B cell (primary cell): Measurements from ENCODE around the gene TPSB2. TPM values are rescaled to one million over a fixed set of nuclear protein-coding genes. Genes with fewer than 3 reads are reported as not detected.
"Not testable (repeated sequence)": the region's sequence is repeated elsewhere in the genome, so short reads cannot be mapped to it uniquely, and the experiment has no call there.

Source experiments
- ATAC-seq: fragments of 200-7000 bp; cut with Tn5 transposase; one replicate; pipeline ENCODE4 v1.10.0; 2021; ENCODE audit warnings: low read depth, mild to moderate bottlenecking, moderate number of reproducible peaks, moderate library complexity
- CTCF ChIA-PET: fragments of 350-600 bp; sonication (Branson Sonifier 250); formaldehyde crosslinking; loops from one replicate; lab custom pipeline; 2021; ENCODE audit warnings: antibody characterized with exemption, inconsistent platforms; lab: Charles Lee
- POLR2A ChIA-PET: fragments of 350-600 bp; sonication (Branson Sonifier 250); formaldehyde crosslinking; loops from one replicate; lab custom pipeline; 2021; ENCODE audit warnings: antibody characterized with exemption; lab: Charles Lee
- DNase-seq: peaks from one replicate; pipeline ENCODE4 v3.0.0; 2013
- H2AFZ ChIP-seq: 2 replicates; pipeline ENCODE4 v1.6.1; 2012; ENCODE audit warnings: mild to moderate bottlenecking, low read depth, low read length; ENCODE audit not compliant: insufficient read depth, poor library complexity, severe bottlenecking
- H3K27ac ChIP-seq, 2 donors: 1 replicate in 1 of 2; 2 replicates in 1 of 2; pipeline ENCODE4 v1.5.1; 2012 to 2013; ENCODE audit warnings: low read length in 2 of 2, mild to moderate bottlenecking in 2 of 2, moderate library complexity in 1 of 2
- H3K27me3 ChIP-seq, 4 experiments: fragments of 200-600 bp in 1 of 4; sonication (generic) in 1 of 4; replicated peaks in 1 of 4; 1 replicate in 2 of 4; 2 replicates in 2 of 4; pipeline versions ENCODE4 v1.6.1 to v1.7.0; 2013 to 2016; ENCODE audit warnings: low read length in 3 of 4, mild to moderate bottlenecking in 2 of 4, mixed read lengths in 1 of 4, moderate library complexity in 1 of 4; ENCODE audit not compliant: insufficient read depth in 4 of 4, control insufficient read depth in 3 of 4; ENCODE audit errors: control extremely low read depth in 1 of 4
- H3K36me3 ChIP-seq, 2 experiments: replicated peaks in 1 of 2; 1 replicate in 1 of 2; 2 replicates in 1 of 2; pipeline versions ENCODE4 v1.6.1 to v1.7.1; 2013; ENCODE audit warnings: low read length in 1 of 2; ENCODE audit not compliant: insufficient read depth in 2 of 2, control insufficient read depth in 1 of 2; ENCODE audit errors: control extremely low read depth in 1 of 2, extremely low read depth in 1 of 2
- H3K4me1 ChIP-seq, 2 donors: fragments of 200-600 bp in 1 of 2; sonication (generic) in 1 of 2; 1 replicate in 1 of 2; 2 replicates in 1 of 2; pipeline versions ENCODE4 v1.5.1 to v1.6.1; 2013 to 2017; ENCODE audit warnings: low read length in 2 of 2; ENCODE audit not compliant: control insufficient read depth in 2 of 2, insufficient read depth in 2 of 2
- H3K4me2 ChIP-seq: replicated peaks from 2 replicates; pipeline ENCODE3; 2012; ENCODE audit warnings: mild to moderate bottlenecking, low read depth, low read length; ENCODE audit not compliant: poor library complexity, severe bottlenecking
- H3K4me3 ChIP-seq, 5 experiments: fragments of 200-600 bp in 1 of 5; sonication (generic) in 1 of 5; 1 replicate in 3 of 5; 2 replicates in 2 of 5; pipeline versions ENCODE4 v1.5.1 to v1.7.0; 2011 to 2016; ENCODE audit warnings: low read length in 4 of 5, mild to moderate bottlenecking in 4 of 5, low read depth in 2 of 5, control low read depth in 1 of 5, moderate library complexity in 1 of 5; ENCODE audit not compliant: insufficient read depth in 1 of 5; ENCODE audit errors: control extremely low read depth in 1 of 5, extremely low read depth in 1 of 5
- H3K79me2 ChIP-seq: fragments of 200-600 bp; sonication (generic); one replicate; pipeline ENCODE4 v1.6.0; 2016; ENCODE audit warnings: low read length; ENCODE audit not compliant: control insufficient read depth, insufficient read depth
- H3K9ac ChIP-seq: fragments of 200-600 bp; sonication (generic); 2 replicates; pipeline ENCODE4 v1.6.1; 2017; ENCODE audit warnings: mild to moderate bottlenecking, low read length, moderate library complexity
- H3K9me3 ChIP-seq, 3 donors: one replicate each; pipeline versions ENCODE4 v1.6.1 to v1.7.1; 2013; ENCODE audit warnings: low read length in 2 of 3; ENCODE audit not compliant: control insufficient read depth in 2 of 3, insufficient read depth in 1 of 3; ENCODE audit errors: control extremely low read depth in 1 of 3
- H4K20me1 ChIP-seq: 2 replicates; pipeline ENCODE4 v1.6.0; 2012; ENCODE audit warnings: mild to moderate bottlenecking, low read length; ENCODE audit not compliant: insufficient read depth, control insufficient read depth, poor library complexity, severe bottlenecking
- H3K27ac Mint-ChIP-seq: one replicate; pipeline ENCODE4 v1.8.0; 2021; ENCODE audit warnings: mixed read lengths
- H3K27me3 Mint-ChIP-seq: one replicate; pipeline ENCODE4 v1.8.0; 2021; ENCODE audit warnings: mixed read lengths
- H3K4me1 Mint-ChIP-seq: one replicate; pipeline ENCODE4 v1.8.0; 2021; ENCODE audit warnings: mixed read lengths
- H3K4me3 Mint-ChIP-seq: one replicate; pipeline ENCODE4 v1.8.0; 2021; ENCODE audit warnings: mixed read lengths
- H3K9me3 Mint-ChIP-seq: one replicate; pipeline ENCODE4 v1.8.0; 2022; ENCODE audit warnings: mixed read lengths; ENCODE audit not compliant: insufficient read depth
- CTCF ChIP-seq: fragments of 200-600 bp; IDR thresholded peaks from one replicate; pipeline ENCODE4 v1.8.0; 2022; ENCODE audit warnings: antibody characterized with exemption, mild to moderate bottlenecking
- EZH2 ChIP-seq: IDR thresholded peaks from 2 replicates; pipeline ENCODE4 v1.6.1; 2012; ENCODE audit warnings: borderline replicate concordance, low read depth, mild to moderate bottlenecking, moderate library complexity, low read length; ENCODE audit not compliant: insufficient read depth, poor library complexity, severe bottlenecking
- WGBS: methylation state at CpG from one replicate; pipeline ENCODE4 v1.1.5; 2013; ENCODE audit warnings: missing lambda C conversion rate; ENCODE audit not compliant: insufficient coverage; 5-methylcytosine and 5-hydroxymethylcytosine counted together
- intact Hi-C: fragments of 100-400 bp; cut with micrococcal nuclease; formaldehyde crosslinking; loops from one replicate; pipeline ENCODE4 v1.10.0; 2022
- polyA plus RNA-seq: library from polyadenylated mRNA; depleted of rRNA; stranded (reverse); fragments of >200 nt; gene quantifications from 2 replicates; pipeline ENCODE4 v1.2.3, GENCODE V29; 2012
- total RNA-seq, 2 donors: library from RNA; stranded (reverse); fragments of 120-200 nt in 1 of 2; gene quantifications; 1 replicate in 1 of 2; 2 replicates in 1 of 2; pipeline versions ENCODE4 v1.2.3 to v1.2.4, GENCODE V29; 2013 to 2022

TPSB2 gene
- total and polyA plus RNA-seq, 2 donors (not counting 1 experiment from before 2014, with no cell fraction given), result not detected

GRCh38 chr16:1189455-1189854, 40.5 kb downstream of the TPSB2 start:
- H3K36me3 ChIP-seq, result no peaks in the 10 kb centered on the region
- 79% methylated on average over 2 of the region's 7 CpGs for WGBS
- peaks cover 0 to 11% (median 0%) of the 10 kb centered on the region in 3 donors for H3K9me3 ChIP-seq
- TF ChIP-seq EZH2 (no peak), CTCF (no peak)
- POLR2A ChIA-PET, result no interaction called here
- H2AFZ ChIP-seq, result no peak overlapping the region
- H3K79me2 ChIP-seq, result no peaks in the 10 kb centered on the region
- no peaks in the 10 kb centered on the region for H4K20me1 ChIP-seq
- CTCF ChIA-PET, result no interaction called here
- H3K4me2 ChIP-seq, result no peak overlapping the region
- no peaks in the 10 kb centered on the region for H3K4me1 ChIP-seq
- Mint-ChIP-seq H3K4me3 (no peak overlapping the region), H3K9me3 (no peaks in the 10 kb centered on the region), H3K27ac (no peak overlapping the region), H3K4me1 (no peaks in the 10 kb centered on the region), H3K27me3 (peaks cover 4% of the 10 kb centered on the region)
- H3K4me3 ChIP-seq, result no peak overlapping the region
- intact Hi-C loops, result no loop called here
- no peak for DNase-seq
- ATAC-seq, result no peak
- no peak overlapping the region for H3K9ac ChIP-seq
- no peaks in the 10 kb centered on the region for H3K27me3 ChIP-seq
- no peak overlapping the region for H3K27ac ChIP-seq

GRCh38 chr16:1188432-1189189, 41.4 kb downstream of the TPSB2 start:
- Mint-ChIP-seq H3K4me3 (no peak overlapping the region), H3K4me1 (no peaks in the 10 kb centered on the region), H3K9me3 (no peaks in the 10 kb centered on the region), H3K27ac (peak overlapping the region; percentile 32), H3K27me3 (peaks cover 4% of the 10 kb centered on the region)
- Histone ChIP-seq H3K79me2 (no peaks in the 10 kb centered on the region), H3K4me1 (no peaks in the 10 kb centered on the region), H3K36me3 (no peaks in the 10 kb centered on the region), H3K4me3 (no peak overlapping the region), H3K4me2 (no peak overlapping the region), H4K20me1 (no peaks in the 10 kb centered on the region), H3K27me3 (no peaks in the 10 kb centered on the region), H3K9me3 (peaks cover 0 to 11% (median 0%) of the 10 kb centered on the region in 3 donors), H2AFZ (no peak overlapping the region), H3K27ac (no peak overlapping the region), H3K9ac (no peak overlapping the region)
- TF ChIP-seq EZH2, result no peak
- intact Hi-C loops, result no loop called here
- WGBS, result 44% methylated on average over 30 of the region's 32 CpGs
- peak; percentile 58 for DNase-seq
- ATAC-seq, result no peak
- CTCF ChIA-PET, result no interaction called here
- POLR2A ChIA-PET, result no interaction called here

DNA sequence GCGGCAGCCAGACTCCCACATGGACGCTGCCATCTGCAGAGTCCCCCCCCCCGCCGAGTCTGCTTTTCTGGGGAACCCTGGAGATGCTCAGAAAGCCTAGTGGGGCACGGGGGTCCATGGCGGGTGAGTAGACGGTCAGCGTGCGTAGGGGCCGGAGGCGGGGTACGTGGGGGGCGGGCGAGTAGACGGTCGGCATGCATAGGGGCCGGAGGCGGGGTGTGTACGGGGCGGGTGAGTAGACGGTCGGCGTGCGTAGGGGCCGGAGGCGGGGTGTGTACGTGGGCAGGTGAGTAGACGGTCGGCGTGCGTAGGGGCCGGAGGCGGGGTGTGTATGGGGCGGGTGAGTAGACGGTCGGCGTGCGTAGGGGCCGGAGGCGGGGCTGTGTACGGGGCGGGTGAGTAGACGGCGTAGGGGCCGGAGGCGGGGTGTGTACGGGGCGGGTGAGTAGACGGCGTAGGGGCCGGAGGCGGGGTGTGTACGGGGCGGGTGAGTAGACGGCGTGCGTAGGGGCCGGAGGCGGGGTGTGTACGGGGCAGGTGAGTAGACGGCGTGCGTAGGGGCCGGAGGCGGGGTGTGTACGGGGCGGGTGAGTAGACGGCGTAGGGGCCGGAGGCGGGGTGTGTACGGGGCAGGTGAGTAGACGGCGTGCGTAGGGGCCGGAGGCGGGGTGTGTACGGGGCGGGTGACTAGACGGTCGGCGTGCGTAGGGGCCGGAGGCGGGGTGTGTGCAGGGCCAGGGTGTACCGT, 44.4 kb downstream of the TPSB2 start:
- H3K4me2 ChIP-seq, H4K20me1 ChIP-seq, H3K27me3 ChIP-seq, H3K9me3 Mint-ChIP-seq, DNase-seq, H3K36me3 ChIP-seq, POLR2A ChIA-PET, H3K9ac ChIP-seq, CTCF ChIA-PET, H3K4me1 ChIP-seq, H3K27me3 Mint-ChIP-seq, ATAC-seq, H3K4me3 ChIP-seq, H3K4me1 Mint-ChIP-seq, H2AFZ ChIP-seq, intact Hi-C loops, H3K27ac Mint-ChIP-seq, H3K4me3 Mint-ChIP-seq, H3K79me2 ChIP-seq, H3K27ac ChIP-seq: not testable (repeated sequence)
- peaks cover 0 to 11% (median 0%) of the 10 kb centered on the region in 3 donors for H3K9me3 ChIP-seq
- 89% methylated on average over 8 of the region's 86 CpGs for WGBS
